Skeletal muscle tissue (tissue), 4 donors: ENCODE data around the gene PRR33. TPM values are rescaled to one million over a fixed set of nuclear protein-coding genes. Genes with fewer than 3 reads are reported as not detected.

Experiments
- H3K27ac ChIP-seq: one replicate; pipeline ENCODE4 v1.7.0; 2013; ENCODE audit warnings: mild to moderate bottlenecking, low read depth, low read length, inconsistent platforms
- H3K27me3 ChIP-seq, 3 donors: one replicate each; pipeline ENCODE4 v1.7.0; 2013; ENCODE audit warnings: low read length in 3 of 3; ENCODE audit not compliant: control insufficient read depth in 3 of 3, insufficient read depth in 3 of 3
- H3K36me3 ChIP-seq, 3 donors: one replicate each; pipeline ENCODE4 v1.7.0; 2013; ENCODE audit warnings: low read length in 3 of 3; ENCODE audit not compliant: control insufficient read depth in 3 of 3, insufficient read depth in 3 of 3
- H3K4me1 ChIP-seq, 3 donors: one replicate each; pipeline ENCODE4 v1.7.0; 2013; ENCODE audit warnings: low read length in 3 of 3, mild to moderate bottlenecking in 3 of 3; ENCODE audit not compliant: control insufficient read depth in 3 of 3, insufficient read depth in 3 of 3
- H3K4me3 ChIP-seq, 3 donors: one replicate each; pipeline ENCODE4 v1.7.0; 2013; ENCODE audit warnings: low read length in 3 of 3
- H3K9ac ChIP-seq, 3 donors: one replicate each; pipeline ENCODE4 v1.7.0; 2013; ENCODE audit warnings: low read length in 3 of 3, mild to moderate bottlenecking in 3 of 3, moderate library complexity in 2 of 3, low read depth in 1 of 3
- H3K9me3 ChIP-seq, 3 donors: one replicate each; pipeline ENCODE4 v1.7.0; 2013; ENCODE audit warnings: low read length in 3 of 3; ENCODE audit not compliant: control insufficient read depth in 3 of 3
- total RNA-seq: library from RNA; depleted of rRNA; stranded (reverse); fragments of >200 nt; gene quantifications from one replicate; pipeline ENCODE4 v1.2.3, GENCODE V29; 2014
- donor health status: Osteomylitis.

Gene PRR33
- total RNA-seq, 1 donor from 2014 or later = 1.0 TPM

- Histone ChIP-seq H3K9me3 (no peaks in the 10 kb centered on the region), H3K4me1 (peaks cover 18 to 71% (median 26%) of the 10 kb centered on the region in 3 donors), H3K27ac (peak overlapping the region; percentile 36), H3K9ac (peak overlapping the region in 2 of 3 donors; percentile 33 to 43), H3K27me3 (no peaks in the 10 kb centered on the region), H3K36me3 (peaks cover 36 to 66% (median 53%) of the 10 kb centered on the region in 3 donors), H3K4me3 (no peak overlapping the region)
Measured at GRCh38 chr11:1934335-1935155, 42.9 kb upstream of the PRR33 start.

GRCh38 chr11:1933416-1934334, 42.0 kb upstream of the PRR33 start:
- no peaks in the 10 kb centered on the region for H3K9me3 ChIP-seq
- H3K9ac ChIP-seq = no peak overlapping the region
- H3K4me1 ChIP-seq = peaks cover 13 to 76% (median 25%) of the 10 kb centered on the region in 3 donors
- H3K27ac ChIP-seq = peak overlapping the region; percentile 40
- H3K4me3 ChIP-seq = no peak overlapping the region
- no peaks in the 10 kb centered on the region for H3K27me3 ChIP-seq
- H3K36me3 ChIP-seq = peaks cover 36 to 70% (median 53%) of the 10 kb centered on the region in 3 donors

- H3K36me3 ChIP-seq = peaks cover 34 to 70% (median 55%) of the 10 kb centered on the region in 3 donors
- peaks cover 19 to 79% (median 34%) of the 10 kb centered on the region in 3 donors for H3K4me1 ChIP-seq
- H3K4me3 ChIP-seq = no peak overlapping the region
- H3K27me3 ChIP-seq = no peaks in the 10 kb centered on the region
- H3K9ac ChIP-seq = no peak overlapping the region
- peak overlapping the region; percentile 95 for H3K27ac ChIP-seq
- no peaks in the 10 kb centered on the region for H3K9me3 ChIP-seq
Measured at GRCh38 chr11:1932681-1933080, 41.0 kb upstream of the PRR33 start.

GRCh38 chr11:1932105-1932480, 40.4 kb upstream of the PRR33 start:
- no peaks in the 10 kb centered on the region for H3K9me3 ChIP-seq
- no peaks in the 10 kb centered on the region for H3K27me3 ChIP-seq
- peaks cover 33 to 68% (median 51%) of the 10 kb centered on the region in 3 donors for H3K36me3 ChIP-seq
- peaks cover 25 to 81% (median 40%) of the 10 kb centered on the region in 3 donors for H3K4me1 ChIP-seq
- H3K4me3 ChIP-seq = no peak overlapping the region
- peak overlapping the region; percentile 95 for H3K27ac ChIP-seq
- peak overlapping the region in 1 of 3 donors; percentile 10 for H3K9ac ChIP-seq

GRCh38 chr11:1931341-1932104, 39.8 kb upstream of the PRR33 start:
- no peaks in the 10 kb centered on the region for H3K9me3 ChIP-seq
- peak overlapping the region; percentile 95 for H3K27ac ChIP-seq
- H3K9ac ChIP-seq = peak overlapping the region in 2 of 3 donors; percentile 2 to 10
- H3K27me3 ChIP-seq = no peaks in the 10 kb centered on the region
- peak overlapping the region in 1 of 3 donors; percentile 15 for H3K4me3 ChIP-seq
- H3K4me1 ChIP-seq = peaks cover 31 to 83% (median 46%) of the 10 kb centered on the region in 3 donors
- peaks cover 32 to 70% (median 51%) of the 10 kb centered on the region in 3 donors for H3K36me3 ChIP-seq

GRCh38 chr11:1930462-1930830, 38.8 kb upstream of the PRR33 start:
- Histone ChIP-seq H3K36me3 (peaks cover 31 to 65% (median 44%) of the 10 kb centered on the region in 3 donors), H3K27ac (peak overlapping the region; percentile 95), H3K4me1 (peaks cover 39 to 92% (median 55%) of the 10 kb centered on the region in 3 donors), H3K9ac (peak overlapping the region in 1 of 3 donors; percentile 2), H3K4me3 (no peak overlapping the region), H3K27me3 (no peaks in the 10 kb centered on the region), H3K9me3 (no peaks in the 10 kb centered on the region)

- H3K4me3 ChIP-seq = no peak overlapping the region
- peak overlapping the region; percentile 95 for H3K27ac ChIP-seq
- H3K4me1 ChIP-seq = peaks cover 42 to 89% (median 58%) of the 10 kb centered on the region in 3 donors
- H3K27me3 ChIP-seq = no peaks in the 10 kb centered on the region
- H3K9ac ChIP-seq = peak overlapping the region in 1 of 3 donors; percentile 2
- no peaks in the 10 kb centered on the region for H3K9me3 ChIP-seq
- peaks cover 26 to 59% (median 38%) of the 10 kb centered on the region in 3 donors for H3K36me3 ChIP-seq
Measured at GRCh38 chr11:1929621-1930461, 38.1 kb upstream of the PRR33 start.

- Histone ChIP-seq H3K9ac (no peak overlapping the region), H3K4me1 (peaks cover 48 to 89% (median 63%) of the 10 kb centered on the region in 3 donors), H3K9me3 (no peaks in the 10 kb centered on the region), H3K27me3 (no peaks in the 10 kb centered on the region), H3K4me3 (no peak overlapping the region), H3K36me3 (peaks cover 21 to 51% (median 34%) of the 10 kb centered on the region in 3 donors), H3K27ac (peak overlapping the region; percentile 95)
Measured at GRCh38 chr11:1928891-1929541, 37.3 kb upstream of the PRR33 start.
